GM18868 (cell line): ENCODE measurements around the gene HS6ST3.

Source experiments
- ATAC-seq: cut with Tn5 transposase; IDR thresholded peaks from one replicate; pipeline ENCODE4 v1.9.1; 2021; ENCODE audit warnings: mild to moderate bottlenecking, moderate library complexity; ENCODE audit not compliant: unreplicated experiment

Gene HS6ST3

DNA sequence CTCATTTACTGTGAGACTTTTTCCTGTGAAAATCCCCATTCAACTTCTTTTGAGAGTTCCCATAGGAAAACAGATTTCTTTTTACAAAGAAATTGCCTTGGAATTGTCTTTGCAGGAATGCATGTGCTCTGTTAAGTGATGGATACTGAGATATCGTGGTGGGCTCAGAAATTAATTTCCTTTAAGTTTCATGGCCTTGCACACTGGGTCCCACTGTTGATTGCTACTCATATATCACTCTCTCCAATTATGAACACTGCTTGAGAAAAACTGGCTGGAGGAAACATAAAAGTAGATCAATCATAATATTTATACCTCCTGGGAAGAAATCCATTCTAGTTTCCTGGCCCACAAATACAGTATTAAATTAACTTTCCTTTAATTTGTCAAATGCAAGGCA, 773.1 kb downstream of the HS6ST3 start:
- no peak for ATAC-seq

- no peak for ATAC-seq
Observed at GRCh38 chr13:96871469-96871868, 781.6 kb downstream of the HS6ST3 start.

DNA sequence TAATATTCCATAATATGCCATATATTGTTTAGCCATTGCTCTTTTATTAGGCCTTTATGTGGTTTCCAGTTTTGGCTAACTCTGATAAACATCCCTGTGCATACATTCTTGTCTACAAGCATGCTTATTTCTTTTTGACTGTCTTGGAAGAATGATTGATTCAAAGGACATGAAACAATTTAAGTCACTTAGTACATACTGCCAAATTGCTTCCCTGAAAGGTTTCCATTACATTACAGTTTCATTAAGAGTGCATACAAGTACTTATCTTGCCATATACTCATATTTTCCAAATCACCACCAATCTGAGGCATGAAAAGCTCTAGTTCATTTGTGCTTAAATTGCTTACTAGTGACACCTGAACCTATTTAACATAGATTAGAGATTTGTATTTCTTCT, 790.5 kb downstream of the HS6ST3 start:
- ATAC-seq, result no peak
